Chondrocyte (in vitro differentiated cells): ENCODE results near the gene RNLS. TPM values are rescaled to one million over a fixed set of nuclear protein-coding genes. Genes with fewer than 3 reads are reported as not detected.

Experiments used
- DNase-seq: peaks from one replicate; pipeline ENCODE4 v3.0.0; 2021; ENCODE audit warnings: mixed read lengths, low spot score
- H3K27ac Mint-ChIP-seq: one replicate; pipeline ENCODE4 v1.8.0; 2021; ENCODE audit warnings: mild to moderate bottlenecking, moderate library complexity, mixed read lengths; ENCODE audit not compliant: unreplicated experiment
- H3K27me3 Mint-ChIP-seq: 2 replicates; pipeline ENCODE4 v1.8.0; 2021; ENCODE audit warnings: low read depth, mixed read lengths
- H3K36me3 Mint-ChIP-seq: 2 replicates; pipeline ENCODE4 v1.8.0; 2021; ENCODE audit warnings: low read depth, mixed read lengths
- H3K4me1 Mint-ChIP-seq: 2 replicates; pipeline ENCODE4 v1.8.0; 2021; ENCODE audit warnings: low read depth, mild to moderate bottlenecking, mixed read lengths
- H3K4me3 Mint-ChIP-seq: one replicate; pipeline ENCODE4 v1.8.0; 2021; ENCODE audit warnings: mild to moderate bottlenecking, moderate library complexity, mixed read lengths; ENCODE audit not compliant: unreplicated experiment
- H3K9me3 Mint-ChIP-seq: 2 replicates; pipeline ENCODE4 v1.8.0; 2021; ENCODE audit warnings: low read depth, mixed read lengths
- CTCF ChIP-seq: fragments of 200-600 bp; sonication (generic); IDR thresholded peaks from 2 replicates; pipeline ENCODE4 v1.5.0; 2021; ENCODE audit warnings: antibody characterized with exemption, mild to moderate bottlenecking, moderate library complexity
- long read RNA-seq: library from polyadenylated mRNA; stranded (forward); transcript quantifications from one replicate; pipeline ENCODE4 v2.0.0, GENCODE V29; 2021
- total RNA-seq: library from RNA; stranded (reverse); gene quantifications from 3 replicates; pipeline ENCODE4 v1.2.1, GENCODE V29; 2021

Gene RNLS
- total RNA-seq = 5.1 to 5.8 TPM (median 5.3 TPM) in 3 replicates
- long read RNA-seq, partial matches to known transcripts = 0 of 1 reads
- long read RNA-seq, other reads (novel, unspliced or antisense) = 1 of 1 reads

GRCh38 chr10:88582806-88583583 lies at the start of gene RNLS:
TSS of gene RNLS (minus strand) at chr10:88583318.
- Mint-ChIP-seq H3K27me3 (peaks cover 3% of the 10 kb centered on the region), H3K36me3 (peaks cover 3% of the 10 kb centered on the region), H3K4me3 (peak within 1 kb of the TSS; percentile 82), H3K9me3 (peaks cover 12% of the 10 kb centered on the region), H3K27ac (peak within 1 kb of the TSS; percentile 82), H3K4me1 (peaks cover 11% of the 10 kb centered on the region)
- DNase-seq = peak; percentile 75
- peak; percentile 95 for TF ChIP-seq CTCF

- Mint-ChIP-seq H3K27ac (no peak overlapping the region), H3K36me3 (no peaks in the 10 kb centered on the region), H3K27me3 (peaks cover 2% of the 10 kb centered on the region), H3K4me1 (no peaks in the 10 kb centered on the region), H3K4me3 (no peak overlapping the region), H3K9me3 (peaks cover 17% of the 10 kb centered on the region)
- TF ChIP-seq CTCF = no peak
- no peak for DNase-seq
Measured at GRCh38 chr10:88624840-88625239, 41.7 kb upstream of the RNLS start.

- no peak for DNase-seq
- no peak for TF ChIP-seq CTCF
- Mint-ChIP-seq H3K4me1 (no peaks in the 10 kb centered on the region), H3K4me3 (no peak overlapping the region), H3K27me3 (peaks cover 2% of the 10 kb centered on the region), H3K27ac (no peak overlapping the region), H3K36me3 (no peaks in the 10 kb centered on the region), H3K9me3 (peaks cover 15% of the 10 kb centered on the region)
Measured at GRCh38 chr10:88623835-88624234, 40.7 kb upstream of the RNLS start.

- peaks cover 2% of the 10 kb centered on the region for H3K27me3 Mint-ChIP-seq
- DNase-seq = no peak
- H3K4me1 Mint-ChIP-seq = no peaks in the 10 kb centered on the region
- H3K27ac Mint-ChIP-seq = no peak overlapping the region
- H3K9me3 Mint-ChIP-seq = peaks cover 8% of the 10 kb centered on the region
- no peak overlapping the region for H3K4me3 Mint-ChIP-seq
- H3K36me3 Mint-ChIP-seq = no peaks in the 10 kb centered on the region
- no peak for TF ChIP-seq CTCF
Measured at GRCh38 chr10:88620441-88620840, 37.3 kb upstream of the RNLS start.

GRCh38 chr10:88618496-88618895 lies 35.4 kb upstream of the RNLS start:
- Mint-ChIP-seq H3K4me3 (no peak overlapping the region), H3K4me1 (no peaks in the 10 kb centered on the region), H3K27ac (no peak overlapping the region), H3K36me3 (no peaks in the 10 kb centered on the region), H3K9me3 (peaks cover 8% of the 10 kb centered on the region), H3K27me3 (peaks cover 2% of the 10 kb centered on the region)
- TF ChIP-seq CTCF = no peak
- DNase-seq = no peak
